Endothelial cell (in vitro differentiated cells): Measurements from ENCODE around the gene GBX1. TPM values are rescaled to one million over a fixed set of nuclear protein-coding genes. Genes with fewer than 3 reads are reported as not detected.
A peak's percentile ranks its signal among the peaks of the same experiment; 100 is the strongest.

ENCODE experiments used
- DNase-seq: peaks from one replicate; pipeline ENCODE4 v3.0.0; 2021; ENCODE audit warnings: low spot score
- H3K27ac Mint-ChIP-seq: one replicate; pipeline ENCODE4 v1.8.0; 2021; ENCODE audit warnings: mixed read lengths, inconsistent platforms; ENCODE audit not compliant: unreplicated experiment
- H3K27me3 Mint-ChIP-seq: one replicate; pipeline ENCODE4 v1.8.0; 2021; ENCODE audit warnings: mild to moderate bottlenecking, moderate library complexity, mixed read lengths, inconsistent platforms; ENCODE audit not compliant: unreplicated experiment
- H3K36me3 Mint-ChIP-seq: one replicate; pipeline ENCODE4 v1.8.0; 2021; ENCODE audit warnings: mild to moderate bottlenecking, low read depth, mixed read lengths, inconsistent platforms; ENCODE audit not compliant: unreplicated experiment
- H3K4me1 Mint-ChIP-seq: one replicate; pipeline ENCODE4 v1.8.0; 2021; ENCODE audit warnings: mild to moderate bottlenecking, mixed read lengths, inconsistent platforms; ENCODE audit not compliant: unreplicated experiment
- H3K4me3 Mint-ChIP-seq: one replicate; pipeline ENCODE4 v1.8.0; 2021; ENCODE audit warnings: mild to moderate bottlenecking, mixed read lengths, inconsistent platforms; ENCODE audit not compliant: unreplicated experiment
- H3K9me3 Mint-ChIP-seq: one replicate; pipeline ENCODE4 v1.8.0; 2021; ENCODE audit warnings: mixed read lengths, inconsistent platforms; ENCODE audit not compliant: unreplicated experiment
- total RNA-seq: library from RNA; stranded (reverse); fragmentation: NEBNext Ultra II Directional; extraction: Animal tissue kit (Norgen Biotek cat#: 25700); gene quantifications from one replicate; pipeline ENCODE4 v1.2.1, GENCODE V29; 2021; ENCODE audit not compliant: unreplicated experiment
- TF ChIP-seq, protein P1 (sequence below): fragments of 200-600 bp; sonication (generic); IDR thresholded peaks from one replicate; pipeline ENCODE4 v1.5.0; 2021; ENCODE audit warnings: antibody characterized with exemption; ENCODE audit not compliant: unreplicated experiment

Gene GBX1
- total RNA-seq, 1 donor from 2014 or later: 13.8 TPM

DNA sequence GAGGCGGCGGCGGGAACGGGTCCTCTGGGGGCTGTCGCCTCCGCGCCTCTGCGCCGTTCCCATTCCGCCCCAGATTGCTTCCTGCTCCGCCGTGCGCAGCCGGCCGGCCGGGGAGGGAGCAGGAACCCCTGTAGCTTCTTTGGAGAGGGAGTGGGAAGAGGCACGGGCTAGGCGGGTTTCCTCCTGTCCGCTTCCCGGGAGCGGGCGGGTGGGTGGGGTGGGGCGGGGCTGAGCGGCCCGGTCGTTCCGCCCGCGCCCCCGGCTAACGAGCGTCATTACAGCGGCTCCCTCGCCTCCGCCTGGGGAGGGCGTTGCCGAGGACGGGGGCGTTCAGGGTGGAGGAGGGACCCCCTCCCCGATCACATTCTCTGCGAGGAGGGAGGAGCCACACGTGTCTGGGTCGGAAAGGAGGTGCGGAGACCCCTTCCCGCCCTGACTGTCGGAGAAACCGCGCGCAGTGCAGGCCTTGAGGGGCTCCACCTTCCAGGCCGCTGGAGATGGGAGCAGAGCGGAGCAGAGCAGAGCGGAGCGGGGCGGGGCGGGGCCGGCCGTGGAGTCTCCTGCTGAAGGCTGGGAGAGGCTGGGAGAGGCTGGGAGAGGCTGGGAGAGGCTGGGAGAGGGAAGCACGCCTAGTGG, 41.5 kb downstream of the GBX1 start:
- Mint-ChIP-seq H3K27me3 (peaks cover 22% of the 10 kb centered on the region), H3K36me3 (peaks cover 46% of the 10 kb centered on the region), H3K4me1 (peaks cover 25% of the 10 kb centered on the region), H3K4me3 (peak overlapping the region; percentile 86), H3K9me3 (no peaks in the 10 kb centered on the region), H3K27ac (peak overlapping the region; percentile 36)
- TF ChIP-seq, protein P1, sequence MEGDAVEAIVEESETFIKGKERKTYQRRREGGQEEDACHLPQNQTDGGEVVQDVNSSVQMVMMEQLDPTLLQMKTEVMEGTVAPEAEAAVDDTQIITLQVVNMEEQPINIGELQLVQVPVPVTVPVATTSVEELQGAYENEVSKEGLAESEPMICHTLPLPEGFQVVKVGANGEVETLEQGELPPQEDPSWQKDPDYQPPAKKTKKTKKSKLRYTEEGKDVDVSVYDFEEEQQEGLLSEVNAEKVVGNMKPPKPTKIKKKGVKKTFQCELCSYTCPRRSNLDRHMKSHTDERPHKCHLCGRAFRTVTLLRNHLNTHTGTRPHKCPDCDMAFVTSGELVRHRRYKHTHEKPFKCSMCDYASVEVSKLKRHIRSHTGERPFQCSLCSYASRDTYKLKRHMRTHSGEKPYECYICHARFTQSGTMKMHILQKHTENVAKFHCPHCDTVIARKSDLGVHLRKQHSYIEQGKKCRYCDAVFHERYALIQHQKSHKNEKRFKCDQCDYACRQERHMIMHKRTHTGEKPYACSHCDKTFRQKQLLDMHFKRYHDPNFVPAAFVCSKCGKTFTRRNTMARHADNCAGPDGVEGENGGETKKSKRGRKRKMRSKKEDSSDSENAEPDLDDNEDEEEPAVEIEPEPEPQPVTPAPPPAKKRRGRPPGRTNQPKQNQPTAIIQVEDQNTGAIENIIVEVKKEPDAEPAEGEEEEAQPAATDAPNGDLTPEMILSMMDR: no peak
- DNase-seq: peak; percentile 48

DNA sequence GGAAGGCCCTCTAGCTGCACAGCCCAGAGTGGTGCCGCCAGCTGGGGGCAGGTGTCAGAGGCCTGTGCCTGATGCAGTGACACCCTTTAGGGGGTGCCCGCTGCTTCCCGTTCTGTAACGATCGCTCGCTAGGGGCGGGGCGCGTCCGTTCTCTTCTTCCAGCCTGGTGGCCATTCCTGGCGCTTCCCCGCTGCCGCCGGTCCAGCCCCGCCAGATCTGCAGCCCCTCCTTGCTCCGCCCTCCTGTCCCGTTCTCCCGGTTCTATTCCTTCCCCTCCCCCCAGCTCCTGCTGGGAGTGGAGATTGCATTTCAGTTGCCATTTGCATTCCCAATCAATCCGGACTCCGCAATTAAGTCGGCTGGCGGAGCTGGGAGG, 42.0 kb downstream of the GBX1 start:
- Mint-ChIP-seq H3K9me3 (no peaks in the 10 kb centered on the region), H3K36me3 (peaks cover 50% of the 10 kb centered on the region), H3K4me1 (peaks cover 25% of the 10 kb centered on the region), H3K27me3 (peaks cover 23% of the 10 kb centered on the region), H3K4me3 (peak overlapping the region; percentile 86), H3K27ac (peak overlapping the region; percentile 36)
- TF ChIP-seq, protein P1: no peak
- DNase-seq: peak; percentile 47

DNA sequence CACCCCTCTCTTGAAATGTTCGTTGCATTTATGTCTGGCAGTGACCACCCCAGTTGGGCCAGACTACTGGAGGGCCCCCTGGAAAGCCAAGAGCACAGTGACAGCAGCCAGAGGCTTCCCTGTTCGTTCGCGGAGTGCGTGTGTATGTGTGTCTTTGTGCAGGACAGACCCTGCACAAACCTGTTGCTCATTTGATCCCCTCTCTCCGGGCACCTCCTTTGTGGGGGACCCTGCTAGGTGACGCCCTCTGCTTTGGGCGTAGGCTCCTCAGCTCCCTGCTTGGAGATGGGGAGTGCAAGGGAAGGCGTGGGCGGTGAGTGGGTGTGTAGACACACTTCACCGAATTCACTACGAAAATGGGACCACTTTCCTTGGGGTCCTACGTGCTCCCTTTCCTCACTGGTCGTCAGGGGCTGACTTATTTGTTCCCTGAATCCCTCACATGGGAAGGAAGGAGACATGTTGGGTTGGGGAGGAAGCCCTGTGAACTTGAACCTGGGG, 42.5 kb downstream of the GBX1 start:
- Mint-ChIP-seq H3K4me1 (peaks cover 25% of the 10 kb centered on the region), H3K9me3 (no peaks in the 10 kb centered on the region), H3K4me3 (peak overlapping the region; percentile 86), H3K27me3 (peaks cover 23% of the 10 kb centered on the region), H3K27ac (no peak overlapping the region), H3K36me3 (peaks cover 48% of the 10 kb centered on the region)
- TF ChIP-seq, protein P1: no peak
- DNase-seq: no peak

DNA sequence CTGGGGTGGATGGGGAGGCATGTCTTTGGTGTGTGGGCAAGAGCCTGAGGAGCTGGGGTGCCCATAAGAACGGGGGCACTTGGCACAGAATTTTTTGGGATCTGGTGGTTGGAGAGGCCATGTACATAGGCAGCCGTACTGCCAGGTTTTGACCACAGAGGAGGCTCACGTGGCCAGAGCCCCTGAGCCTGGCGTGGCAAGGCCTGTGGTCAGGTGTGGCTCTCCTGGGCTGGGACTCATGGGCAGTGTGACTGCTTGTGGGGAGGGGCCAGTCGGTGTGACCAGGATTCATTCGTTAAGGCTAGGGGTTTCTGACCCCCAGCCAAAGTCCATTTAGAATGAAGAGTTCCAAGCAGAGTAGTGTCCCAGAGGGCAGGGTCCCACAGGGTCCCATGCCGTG, 43.0 kb downstream of the GBX1 start:
- TF ChIP-seq, protein P1: no peak
- Mint-ChIP-seq H3K27me3 (peaks cover 23% of the 10 kb centered on the region), H3K27ac (no peak overlapping the region), H3K9me3 (no peaks in the 10 kb centered on the region), H3K4me1 (peaks cover 25% of the 10 kb centered on the region), H3K36me3 (peaks cover 48% of the 10 kb centered on the region), H3K4me3 (peak overlapping the region; percentile 50)
- no peak for DNase-seq

DNA sequence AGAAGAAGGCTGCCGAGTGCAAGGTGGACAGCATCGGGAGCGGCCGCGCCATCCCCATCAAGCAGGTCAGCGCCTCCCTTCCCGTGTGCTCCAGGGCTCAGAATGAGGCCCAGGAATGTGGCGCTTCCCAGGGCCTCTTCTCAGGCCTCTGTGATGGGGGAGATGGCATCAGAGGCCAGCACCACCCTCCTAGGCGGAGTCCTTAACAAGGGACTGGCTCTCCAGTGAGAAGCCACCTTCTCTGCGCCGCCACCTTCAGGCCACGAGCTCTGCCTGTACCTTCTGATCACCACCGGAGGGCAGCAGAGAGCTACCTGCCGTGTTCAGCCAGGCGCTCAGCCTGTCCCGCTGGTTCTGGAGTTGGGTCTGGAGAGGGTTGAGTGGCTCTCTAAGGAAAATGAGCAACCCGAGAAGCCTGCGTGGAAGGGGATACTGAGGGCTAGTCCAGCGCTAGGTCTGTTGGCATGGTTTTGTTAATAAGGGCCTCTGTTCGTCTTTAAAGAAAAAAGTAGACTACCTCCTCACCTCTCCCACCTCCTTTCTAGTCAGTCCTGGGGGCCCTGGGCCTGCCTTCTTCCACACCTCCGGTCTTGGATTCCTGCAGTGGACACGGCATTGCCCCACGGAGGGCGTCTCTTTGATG, 43.6 kb downstream of the GBX1 start:
- TF ChIP-seq, protein P1: peak; percentile 95
- Mint-ChIP-seq H3K4me3 (no peak overlapping the region), H3K27ac (no peak overlapping the region), H3K27me3 (peaks cover 26% of the 10 kb centered on the region), H3K4me1 (peaks cover 25% of the 10 kb centered on the region), H3K36me3 (peaks cover 53% of the 10 kb centered on the region), H3K9me3 (no peaks in the 10 kb centered on the region)
- peak; percentile 89 for DNase-seq
